Fibroblast of skin of right biceps (primary cell): ENCODE data around the gene CLK3.
"Not testable (repeated sequence)": the region's sequence is repeated elsewhere in the genome, so short reads cannot be mapped to it uniquely, and the experiment has no call there.

Source experiments
- DNase-seq: peaks from one replicate; pipeline ENCODE4 v3.0.0-alpha.2; 2013

Gene CLK3

GRCh38 chr15:74615508-74616365 lies at the start of gene CLK3:
Gene CLK3, plus strand, starts transcription at chr15:74615836. Its CDS starts 3,361 bp downstream, at chr15:74619197.
- DNase-seq: peak; percentile 95

- no peak for DNase-seq
Observed at GRCh38 chr15:74568594-74568993, 47.0 kb upstream of the CLK3 start.

DNA sequence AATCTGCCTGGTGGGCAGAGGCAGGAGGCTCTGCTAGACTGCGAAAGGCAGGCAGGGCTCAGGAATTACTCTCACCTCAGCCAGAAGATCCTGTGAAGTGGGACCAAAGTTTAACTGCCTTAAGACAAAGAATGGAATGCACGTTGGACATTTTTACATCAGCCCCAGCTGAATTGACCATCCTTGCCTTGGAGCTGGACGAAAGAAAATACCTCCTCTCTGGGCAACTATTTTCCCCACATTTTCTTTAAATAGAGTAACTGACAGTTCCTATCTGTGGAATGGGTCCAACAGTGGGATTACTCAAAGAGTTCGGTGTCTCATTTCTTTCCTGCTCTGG lies 45.9 kb upstream of the CLK3 start:
- DNase-seq: no peak

DNA sequence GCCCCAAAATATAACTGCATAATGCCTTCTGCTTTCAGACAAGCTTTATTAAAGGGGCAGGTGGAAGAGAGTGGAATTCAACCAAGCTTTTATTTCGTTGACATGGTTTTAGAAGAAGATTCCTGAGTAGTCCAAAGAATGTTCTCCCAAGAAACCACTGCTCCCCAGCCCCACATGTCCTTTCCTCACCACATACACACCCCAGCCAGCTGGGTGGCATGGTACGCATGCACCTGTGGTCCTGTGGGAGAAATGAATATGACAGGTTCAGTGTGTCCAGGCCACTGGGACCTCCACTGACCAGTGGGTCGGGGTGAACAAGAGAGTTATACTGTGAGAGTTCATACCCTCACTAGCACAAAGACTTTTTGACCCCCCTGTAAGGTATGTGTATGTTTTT lies 44.4 kb upstream of the CLK3 start:
- DNase-seq: no peak

DNA sequence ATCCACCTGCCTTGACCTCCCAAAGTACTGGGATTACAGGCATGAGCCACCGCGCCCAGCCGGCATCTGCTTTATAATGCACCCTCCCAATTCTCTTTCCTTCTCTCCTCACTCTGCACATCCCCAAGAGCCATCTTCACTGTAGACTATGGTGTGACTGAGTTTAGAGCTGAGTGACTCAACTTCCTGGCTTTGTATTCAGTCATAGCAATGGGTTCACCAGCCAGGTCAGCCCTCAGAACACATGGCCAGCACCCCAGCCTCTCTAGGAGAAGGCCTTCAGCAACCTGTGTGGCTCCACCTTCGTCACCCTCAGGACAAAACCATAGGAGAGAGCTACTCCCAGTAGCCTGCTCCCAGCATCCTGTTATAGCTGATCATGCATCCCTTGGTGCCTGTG lies 41.6 kb upstream of the CLK3 start:
- DNase-seq: peak; percentile 6

DNA sequence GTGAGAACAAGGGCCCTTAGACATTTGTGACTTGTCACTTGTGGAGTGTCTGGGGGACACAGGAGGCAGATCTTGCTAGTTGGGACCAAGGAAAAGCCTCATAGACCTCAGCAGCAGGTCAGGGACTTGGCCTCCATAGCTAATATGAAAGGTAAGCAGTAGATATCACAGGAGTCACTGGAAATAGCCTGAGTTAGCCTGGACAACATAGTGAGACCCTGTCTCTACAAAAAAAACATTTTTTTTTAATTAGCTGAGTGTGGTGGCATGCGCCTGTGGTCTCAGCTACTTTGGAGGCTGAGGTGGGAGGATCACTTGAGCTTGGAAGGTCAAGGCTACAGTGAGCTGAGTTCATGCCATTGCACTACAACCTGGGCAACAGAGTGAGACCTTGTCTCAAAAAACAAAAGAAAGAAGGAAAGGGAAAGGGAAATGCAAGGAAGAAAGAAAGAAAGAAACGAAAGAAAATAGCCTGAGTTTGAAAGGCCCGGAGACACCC lies 37.1 kb upstream of the CLK3 start:
- DNase-seq: no peak

- DNase-seq: no peak
Observed at GRCh38 chr15:74579001-74579400, 36.6 kb upstream of the CLK3 start.

GRCh38 chr15:74580538-74581350 lies 34.9 kb upstream of the CLK3 start:
- no peak for DNase-seq

DNA sequence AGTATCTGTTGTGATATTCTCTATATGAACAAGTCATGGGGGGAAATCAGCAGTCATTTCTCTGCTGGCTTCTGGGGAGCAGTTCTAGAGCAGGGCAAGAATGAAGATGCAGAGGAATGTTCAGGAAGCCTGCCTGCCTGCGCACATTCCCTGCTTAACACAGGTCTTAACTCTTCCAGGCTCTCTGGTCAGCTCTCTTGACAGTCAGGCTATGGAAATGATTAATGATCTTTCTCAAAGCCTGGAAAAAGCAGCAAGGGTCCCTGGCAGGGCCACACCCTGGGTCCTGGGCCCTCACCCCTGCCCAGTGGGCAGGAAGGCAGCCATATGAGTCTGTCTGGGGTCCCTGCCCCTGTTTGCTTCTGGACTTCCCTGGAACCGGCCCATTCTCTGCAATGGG lies 31.4 kb upstream of the CLK3 start:
- DNase-seq: no peak

- no peak for DNase-seq
Observed at GRCh38 chr15:74584779-74585178, 30.9 kb upstream of the CLK3 start.

GRCh38 chr15:74585191-74585590 lies 30.4 kb upstream of the CLK3 start:
- no peak for DNase-seq

- no peak for DNase-seq
Observed at GRCh38 chr15:74585857-74586256, 29.8 kb upstream of the CLK3 start.

DNA sequence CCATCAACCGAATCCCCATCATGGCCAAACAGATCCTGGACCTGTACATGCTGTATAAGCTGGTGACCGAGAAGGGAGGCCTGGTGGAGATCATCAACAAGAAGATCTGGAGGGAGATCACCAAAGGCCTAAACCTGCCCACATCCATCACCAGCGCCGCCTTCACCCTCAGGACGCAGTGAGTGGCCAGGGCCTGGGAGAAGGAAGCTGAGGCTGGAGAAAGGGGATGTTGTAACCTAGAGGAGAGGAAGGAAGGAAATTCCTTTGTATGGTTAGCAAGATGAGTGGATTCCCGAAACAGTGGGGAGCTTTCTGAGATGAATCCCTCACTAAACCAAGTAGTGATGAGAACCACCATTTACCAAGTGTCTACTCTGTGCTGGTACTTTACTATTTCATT lies 25.8 kb upstream of the CLK3 start:
- no peak for DNase-seq

DNA sequence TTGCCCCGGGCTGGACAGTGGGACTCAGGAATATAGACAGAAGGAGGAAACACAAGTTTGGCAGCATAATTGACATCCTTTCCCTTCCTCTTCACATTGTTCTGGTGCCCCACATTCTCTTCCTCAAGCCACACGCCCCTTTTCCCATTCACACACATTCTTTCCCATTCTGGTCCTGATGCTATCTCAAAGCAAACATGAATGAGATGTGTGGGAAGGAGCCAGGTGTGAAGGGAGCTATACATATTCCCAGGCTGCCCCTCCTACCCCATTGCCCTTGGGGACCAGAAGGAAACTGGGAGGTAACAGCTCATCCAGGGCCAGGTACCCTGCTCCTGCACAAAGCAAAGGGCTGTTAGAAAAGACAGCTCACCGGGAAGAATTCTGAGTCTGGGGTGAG lies 23.4 kb upstream of the CLK3 start:
- no peak for DNase-seq

- DNase-seq: no peak
Observed at GRCh38 chr15:74593122-74593521, 22.5 kb upstream of the CLK3 start.

GRCh38 chr15:74594455-74594854 lies 21.2 kb upstream of the CLK3 start:
- DNase-seq: no peak

DNA sequence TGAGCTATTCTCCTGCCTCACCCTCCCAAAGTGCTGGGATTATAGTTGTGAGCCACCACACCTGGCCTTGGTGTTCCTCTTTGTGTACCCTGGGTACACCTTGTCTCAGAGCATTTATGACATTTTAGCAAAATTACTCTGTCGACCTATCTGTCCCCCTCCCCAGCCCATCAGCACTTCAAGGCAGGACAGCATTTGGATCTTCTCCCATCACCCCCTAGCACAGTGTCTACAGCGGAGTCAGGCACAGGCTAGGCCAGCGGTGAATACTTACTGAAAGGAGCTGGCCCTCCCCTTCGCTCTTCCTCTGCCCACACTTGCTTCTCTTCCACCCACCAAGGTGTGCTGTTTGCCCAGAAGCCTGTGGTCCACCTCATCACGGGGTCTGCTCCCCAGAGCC lies 20.4 kb upstream of the CLK3 start:
- no peak for DNase-seq

DNA sequence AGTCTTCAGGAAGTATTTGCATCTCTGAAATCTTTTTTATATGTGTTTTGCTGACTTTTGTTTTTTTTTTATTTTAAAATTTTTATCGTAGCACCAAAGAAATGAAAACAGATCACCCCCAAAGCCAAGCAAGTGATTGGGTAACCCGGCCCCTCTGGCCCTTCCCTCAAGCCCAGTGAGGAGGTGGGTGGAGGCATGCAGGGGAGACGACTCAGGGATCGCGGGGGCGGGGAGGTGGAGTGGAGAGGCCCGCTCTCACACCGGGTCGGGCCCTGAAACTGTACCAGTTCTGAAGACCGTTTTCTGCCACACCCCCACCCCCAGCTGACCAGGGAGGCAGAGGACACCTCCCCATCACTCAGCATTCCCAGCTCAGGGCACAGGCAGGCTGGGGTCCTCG lies 18.9 kb upstream of the CLK3 start:
- DNase-seq: not testable (repeated sequence)

DNA sequence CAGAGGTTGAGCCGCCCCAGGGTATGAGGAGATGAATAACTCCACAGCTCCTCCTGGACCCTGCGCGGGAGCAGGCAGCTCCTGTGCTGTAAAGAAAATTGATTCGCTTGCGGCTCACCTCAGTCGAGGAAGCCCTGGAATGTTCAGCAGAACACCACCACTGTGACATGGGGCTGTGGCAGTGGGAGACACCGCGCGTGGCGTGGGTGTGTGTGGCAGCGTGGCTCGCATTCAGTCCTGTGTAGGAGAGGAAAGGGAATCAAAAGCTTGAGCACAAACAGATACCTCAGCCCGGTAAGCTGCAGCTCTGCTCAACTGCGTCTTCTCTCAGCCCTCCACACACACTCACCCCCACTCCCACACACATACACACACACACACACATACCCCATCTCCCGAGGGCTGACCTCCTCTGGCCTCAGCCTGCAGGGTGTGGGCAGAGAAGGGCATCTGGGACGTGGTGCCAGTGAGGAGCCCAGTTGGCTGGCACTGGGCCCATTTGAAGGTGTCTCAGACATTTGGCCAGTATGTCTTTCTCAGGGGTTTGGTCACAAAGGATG lies 18.4 kb upstream of the CLK3 start:
- not testable (repeated sequence) for DNase-seq

DNA sequence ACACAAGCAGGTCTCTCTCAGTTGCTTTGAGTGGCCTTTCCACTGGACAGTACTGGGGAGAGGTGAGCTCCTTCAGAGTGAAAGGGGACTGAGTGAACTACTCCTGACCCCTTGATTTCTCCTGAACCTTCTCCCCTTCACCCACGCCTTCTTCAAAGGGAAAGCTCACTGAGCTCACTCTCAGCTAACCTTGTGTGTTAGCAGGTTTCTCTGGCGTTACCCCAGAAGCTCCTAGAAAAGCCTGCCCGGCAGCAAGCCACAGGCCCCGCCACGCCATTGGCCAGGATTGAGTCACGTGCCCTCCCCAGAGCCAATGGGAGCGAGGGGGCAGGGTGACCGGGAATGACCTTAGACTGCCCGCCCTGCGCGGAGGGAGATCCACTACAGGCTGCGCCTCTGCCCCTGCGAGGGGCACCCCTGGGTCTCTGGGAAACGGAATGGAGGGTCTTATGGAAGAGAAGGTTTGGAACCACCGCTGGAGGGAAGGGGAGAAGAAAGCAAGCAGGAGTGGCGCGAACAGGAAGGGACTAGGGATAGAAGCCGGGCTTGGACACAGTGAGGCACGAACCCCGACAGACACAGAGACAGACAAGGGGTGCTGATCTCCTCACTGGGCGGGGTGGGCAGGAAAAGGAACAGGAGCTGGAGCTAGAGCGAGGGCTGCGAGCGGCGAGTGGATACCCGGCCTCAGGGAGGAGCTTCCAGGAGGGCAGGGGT lies 17.4 kb upstream of the CLK3 start:
- peak; percentile 86 for DNase-seq

DNA sequence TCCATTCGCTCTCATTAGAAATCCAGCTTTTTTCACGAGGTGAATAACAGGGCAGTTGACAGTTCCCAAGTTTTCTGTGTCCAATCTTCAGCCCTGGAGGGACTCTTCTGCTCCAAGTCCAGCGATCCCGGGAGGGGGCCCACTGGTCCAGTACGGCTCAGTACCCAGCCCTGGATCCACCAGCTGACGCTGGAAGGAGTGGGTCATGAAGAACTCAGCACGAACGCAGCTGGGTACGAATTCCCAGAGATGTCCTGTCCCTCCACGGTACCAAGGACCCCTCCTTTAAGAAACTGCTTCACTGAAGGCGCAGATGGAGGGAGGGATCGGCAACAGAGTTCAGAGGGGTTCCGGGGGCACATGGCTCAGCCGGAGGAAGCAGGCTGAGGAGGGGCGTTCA lies 16.5 kb upstream of the CLK3 start:
- DNase-seq: no peak

DNA sequence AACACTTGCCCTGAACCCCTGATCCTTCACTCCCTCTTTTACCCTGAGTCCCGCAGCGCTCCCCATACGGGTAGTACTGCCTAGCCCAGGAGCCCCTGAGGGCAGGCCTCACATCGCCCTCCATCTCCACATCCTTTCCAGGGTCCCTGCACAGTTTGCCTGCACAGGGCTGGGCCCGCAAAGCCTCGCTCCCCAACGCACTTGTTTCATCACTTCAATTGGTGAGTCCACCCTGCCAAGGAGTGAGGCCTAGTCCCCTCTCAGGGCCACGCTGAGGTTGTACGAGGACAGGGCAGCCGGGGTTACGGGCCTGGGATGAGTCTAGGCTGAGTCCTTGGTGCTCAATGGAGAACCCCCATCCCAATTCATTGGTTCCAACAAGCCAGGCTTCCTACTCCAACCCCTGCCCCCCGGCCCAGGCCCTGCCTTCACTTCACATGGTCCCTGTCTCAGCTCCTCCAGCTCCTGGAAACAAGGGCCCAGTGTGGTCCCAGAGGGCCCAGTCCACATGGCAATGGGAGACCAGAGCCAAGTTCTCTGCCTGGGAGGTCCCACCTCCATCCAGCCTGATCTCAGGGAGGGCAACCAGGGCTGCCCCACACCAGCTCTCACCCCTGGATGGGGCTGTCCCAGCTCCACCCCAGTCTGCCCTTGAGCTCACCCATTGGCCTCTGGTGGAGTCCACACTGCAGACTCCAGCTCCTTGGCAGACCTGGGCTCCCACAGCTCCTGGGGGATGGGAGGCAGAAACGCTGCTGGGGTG lies 12.4 kb upstream of the CLK3 start:
- no peak for DNase-seq
